ENCODE data around the gene ETV4. TPM values are rescaled to one million over a fixed set of nuclear protein-coding genes. Genes with fewer than 3 reads are reported as not detected.

Gene ETV4
- total and polyA plus RNA-seq, 2 of the 13 experiments (the other 11 are each of a cell fraction or from before 2014, with no cell fraction given) = 128 to 330 TPM

DNA sequence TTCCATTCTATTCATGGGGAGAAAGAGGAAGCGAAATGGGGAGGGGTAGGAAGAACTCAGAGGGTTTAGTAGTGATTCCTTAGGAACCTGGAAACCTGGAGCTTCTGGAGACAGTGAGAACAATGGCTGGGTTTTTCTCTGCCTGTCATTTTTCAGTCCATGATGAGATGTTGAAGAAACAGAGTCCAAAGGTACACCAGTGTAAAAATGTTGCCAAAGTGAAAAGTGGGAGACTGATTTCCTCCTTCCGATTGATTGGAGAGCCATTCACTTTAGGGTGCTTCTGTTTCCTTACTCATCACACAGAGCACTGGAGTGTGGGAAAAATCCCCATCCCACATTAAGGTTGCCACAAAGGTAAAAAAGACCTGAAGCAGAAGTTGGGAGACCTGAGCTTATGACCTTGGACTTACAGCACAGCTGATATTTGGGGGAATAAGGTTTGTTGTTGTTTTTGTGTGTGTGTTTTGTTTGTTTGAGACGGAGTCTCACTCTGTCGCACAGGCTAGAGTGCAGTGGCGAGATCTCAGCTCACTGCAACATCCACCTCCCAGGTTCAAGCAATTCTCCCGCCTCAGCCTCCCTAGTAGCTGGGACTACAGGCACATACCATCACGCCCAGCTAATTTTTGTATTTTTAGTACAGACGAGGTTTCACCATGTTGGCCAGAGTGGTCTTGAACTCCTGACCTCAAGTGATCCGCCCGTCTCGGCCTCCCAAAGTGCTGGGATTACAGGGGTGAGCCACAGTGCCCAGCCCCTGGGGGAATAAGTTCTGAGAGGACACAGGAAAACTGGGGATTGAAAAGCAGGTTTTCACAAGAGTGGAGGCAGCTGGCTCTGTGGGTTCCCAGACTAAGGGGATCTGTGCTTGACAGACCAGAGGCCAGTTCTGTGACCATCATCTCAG is 63.8 kb downstream of the ETV4 start (continued):
- TF ChIP-seq, protein P1, sequence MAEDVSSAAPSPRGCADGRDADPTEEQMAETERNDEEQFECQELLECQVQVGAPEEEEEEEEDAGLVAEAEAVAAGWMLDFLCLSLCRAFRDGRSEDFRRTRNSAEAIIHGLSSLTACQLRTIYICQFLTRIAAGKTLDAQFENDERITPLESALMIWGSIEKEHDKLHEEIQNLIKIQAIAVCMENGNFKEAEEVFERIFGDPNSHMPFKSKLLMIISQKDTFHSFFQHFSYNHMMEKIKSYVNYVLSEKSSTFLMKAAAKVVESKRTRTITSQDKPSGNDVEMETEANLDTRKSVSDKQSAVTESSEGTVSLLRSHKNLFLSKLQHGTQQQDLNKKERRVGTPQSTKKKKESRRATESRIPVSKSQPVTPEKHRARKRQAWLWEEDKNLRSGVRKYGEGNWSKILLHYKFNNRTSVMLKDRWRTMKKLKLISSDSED (CRISPR knock-in tag; IDR thresholded peaks at IDR 0.05) = no peak
- TF ChIP-seq ZNF746 (CRISPR knock-in tag; IDR thresholded peaks at IDR 0.05) (0 out of 2 replicates have a peak, but pooled peaks have one; percentile 18), TBX2 (CRISPR knock-in tag; IDR thresholded peaks at IDR 0.05; ENCODE audit: borderline replicate concordance) (0 out of 2 replicates have a peak, but pooled peaks have one; percentile 52), SOX6 (IDR thresholded peaks at IDR 0.05) (no peak), SOX6 (CRISPR knock-in tag; IDR thresholded peaks at IDR 0.05) (peak; percentile 52; the same call in 1 of the 2 replicates), LCORL (IDR thresholded peaks at IDR 0.05) (no peak), LCORL (CRISPR knock-in tag; IDR thresholded peaks at IDR 0.05) (peak; percentile 51; the same call in 1 of the 2 replicates), ZNF788 (CRISPR knock-in tag; IDR thresholded peaks at IDR 0.05; ENCODE audit: borderline replicate concordance) (peak; percentile 62; the same call in 1 of the 2 replicates), RCOR2 (CRISPR knock-in tag; IDR thresholded peaks at IDR 0.05) (0 out of 2 replicates have a peak, but pooled peaks have one; percentile 36), ZNF460 (CRISPR knock-in tag; IDR thresholded peaks at IDR 0.05; ENCODE audit: borderline replicate concordance) (0 out of 2 replicates have a peak, but pooled peaks have one; percentile 45), ZNF619 (CRISPR knock-in tag; IDR thresholded peaks at IDR 0.05) (0 out of 2 replicates have a peak, but pooled peaks have one; percentile 14), ZC3H13 (CRISPR knock-in tag; IDR thresholded peaks at IDR 0.05) (0 out of 2 replicates have a peak, but pooled peaks have one; percentile 47), ZNF670 (CRISPR knock-in tag; IDR thresholded peaks at IDR 0.05; ENCODE audit: borderline replicate concordance) (peak; percentile 37; the same call in 1 of the 2 replicates), IKZF4 (CRISPR knock-in tag; IDR thresholded peaks at IDR 0.05; ENCODE audit: borderline replicate concordance, low read depth, not compliant biosample characterization) (no peak), FOXC1 (CRISPR knock-in tag; IDR thresholded peaks at IDR 0.05; ENCODE audit: borderline replicate concordance) (peak; percentile 39; the same call in 1 of the 2 replicates), ZNF205 (CRISPR knock-in tag; IDR thresholded peaks at IDR 0.05) (0 out of 2 replicates have a peak, but pooled peaks have one; percentile 39), SIX1 (CRISPR knock-in tag; IDR thresholded peaks at IDR 0.05; ENCODE audit: borderline replicate concordance) (peak; percentile 43; the same call in 1 of the 2 replicates), ZNF567 (CRISPR knock-in tag; IDR thresholded peaks at IDR 0.05; ENCODE audit: borderline replicate concordance) (0 out of 2 replicates have a peak, but pooled peaks have one; percentile 38), SOX13 (IDR thresholded peaks at IDR 0.05) (no peak; the same call in 1 of the 2 replicates), SOX13 (CRISPR knock-in tag; conservative IDR thresholded peaks at IDR 0.05 in 1 of 2, IDR thresholded peaks at IDR 0.05 in 1 of 2) (peak in 1 of 2 experiments; percentile 60; a peak in 2 of 4 replicates), ZNF232 (CRISPR knock-in tag; IDR thresholded peaks at IDR 0.05; ENCODE audit: borderline replicate concordance) (0 out of 2 replicates have a peak, but pooled peaks have one; percentile 40), MED1 (CRISPR knock-in tag; IDR thresholded peaks at IDR 0.05) (peak; percentile 48), ZNF766 (CRISPR knock-in tag; IDR thresholded peaks at IDR 0.05; ENCODE audit: borderline replicate concordance) (peak; percentile 30; the same call in 1 of the 2 replicates)
- TF ChIP-seq, protein P2, sequence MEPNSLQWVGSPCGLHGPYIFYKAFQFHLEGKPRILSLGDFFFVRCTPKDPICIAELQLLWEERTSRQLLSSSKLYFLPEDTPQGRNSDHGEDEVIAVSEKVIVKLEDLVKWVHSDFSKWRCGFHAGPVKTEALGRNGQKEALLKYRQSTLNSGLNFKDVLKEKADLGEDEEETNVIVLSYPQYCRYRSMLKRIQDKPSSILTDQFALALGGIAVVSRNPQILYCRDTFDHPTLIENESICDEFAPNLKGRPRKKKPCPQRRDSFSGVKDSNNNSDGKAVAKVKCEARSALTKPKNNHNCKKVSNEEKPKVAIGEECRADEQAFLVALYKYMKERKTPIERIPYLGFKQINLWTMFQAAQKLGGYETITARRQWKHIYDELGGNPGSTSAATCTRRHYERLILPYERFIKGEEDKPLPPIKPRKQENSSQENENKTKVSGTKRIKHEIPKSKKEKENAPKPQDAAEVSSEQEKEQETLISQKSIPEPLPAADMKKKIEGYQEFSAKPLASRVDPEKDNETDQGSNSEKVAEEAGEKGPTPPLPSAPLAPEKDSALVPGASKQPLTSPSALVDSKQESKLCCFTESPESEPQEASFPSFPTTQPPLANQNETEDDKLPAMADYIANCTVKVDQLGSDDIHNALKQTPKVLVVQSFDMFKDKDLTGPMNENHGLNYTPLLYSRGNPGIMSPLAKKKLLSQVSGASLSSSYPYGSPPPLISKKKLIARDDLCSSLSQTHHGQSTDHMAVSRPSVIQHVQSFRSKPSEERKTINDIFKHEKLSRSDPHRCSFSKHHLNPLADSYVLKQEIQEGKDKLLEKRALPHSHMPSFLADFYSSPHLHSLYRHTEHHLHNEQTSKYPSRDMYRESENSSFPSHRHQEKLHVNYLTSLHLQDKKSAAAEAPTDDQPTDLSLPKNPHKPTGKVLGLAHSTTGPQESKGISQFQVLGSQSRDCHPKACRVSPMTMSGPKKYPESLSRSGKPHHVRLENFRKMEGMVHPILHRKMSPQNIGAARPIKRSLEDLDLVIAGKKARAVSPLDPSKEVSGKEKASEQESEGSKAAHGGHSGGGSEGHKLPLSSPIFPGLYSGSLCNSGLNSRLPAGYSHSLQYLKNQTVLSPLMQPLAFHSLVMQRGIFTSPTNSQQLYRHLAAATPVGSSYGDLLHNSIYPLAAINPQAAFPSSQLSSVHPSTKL (CRISPR knock-in tag; IDR thresholded peaks at IDR 0.05) = peak; percentile 36
